ENCODE results near the gene STH.
"Not testable (repeated sequence)": the region's sequence is repeated elsewhere in the genome, so short reads cannot be mapped to it uniquely, and the experiment has no call there.

STH gene

DNA sequence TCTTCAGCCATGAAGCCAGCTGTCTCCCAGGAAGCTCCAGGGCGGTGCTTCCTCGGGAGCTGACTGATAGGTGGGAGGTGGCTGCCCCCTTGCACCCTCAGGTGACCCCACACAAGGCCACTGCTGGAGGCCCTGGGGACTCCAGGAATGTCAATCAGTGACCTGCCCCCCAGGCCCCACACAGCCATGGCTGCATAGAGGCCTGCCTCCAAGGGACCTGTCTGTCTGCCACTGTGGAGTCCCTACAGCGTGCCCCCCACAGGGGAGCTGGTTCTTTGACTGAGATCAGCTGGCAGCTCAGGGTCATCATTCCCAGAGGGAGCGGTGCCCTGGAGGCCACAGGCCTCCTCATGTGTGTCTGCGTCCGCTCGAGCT is 14.1 kb downstream of the STH start:
- DNase-seq: no peak
- Histone ChIP-seq H3K79me2 (ENCODE audit: control insufficient read depth, insufficient read depth, low read length) (no peaks in the 10 kb centered on the region), H3K36me3 (ENCODE audit: control insufficient read depth, insufficient read depth, low read length) (no peaks in the 10 kb centered on the region), H3K18ac (ENCODE audit: low read length) (no peak overlapping the region), H3K23ac (ENCODE audit: low read length) (no peak overlapping the region), H3K27me3 (ENCODE audit: insufficient read depth, low read length, poor library complexity) (no peaks in the 10 kb centered on the region), H3K4me2 (ENCODE audit: low read length) (no peak overlapping the region), H2AK5ac (ENCODE audit: low read length) (no peak overlapping the region), H3K4me3 (ENCODE audit: low read length) (no peak overlapping the region), H3K4ac (ENCODE audit: low read depth, low read length) (no peak overlapping the region), H3K79me1 (ENCODE audit: low read length) (no peaks in the 10 kb centered on the region), H3K9ac (ENCODE audit: low read length) (no peak overlapping the region), H2BK5ac (ENCODE audit: low read length) (no peak overlapping the region), H4K8ac (ENCODE audit: low read depth, low read length) (no peak overlapping the region), H3K27ac (ENCODE audit: low read depth, low read length) (no peak overlapping the region), H3K56ac (ENCODE audit: low read length) (no peak overlapping the region), H3K4me1 (ENCODE audit: control insufficient read depth, low read depth, low read length) (no peaks in the 10 kb centered on the region), H2BK15ac (replicated peaks; ENCODE audit: low read depth) (no peak overlapping the region), H2BK120ac (ENCODE audit: low read depth, low read length) (no peak overlapping the region), H4K5ac (ENCODE audit: low read length) (no peak overlapping the region)
- no CpG with 5 or more reads among the region's 7 CpGs for WGBS (ENCODE audit: extremely low coverage, insufficient coverage, low lambda C conversion rate)

DNA sequence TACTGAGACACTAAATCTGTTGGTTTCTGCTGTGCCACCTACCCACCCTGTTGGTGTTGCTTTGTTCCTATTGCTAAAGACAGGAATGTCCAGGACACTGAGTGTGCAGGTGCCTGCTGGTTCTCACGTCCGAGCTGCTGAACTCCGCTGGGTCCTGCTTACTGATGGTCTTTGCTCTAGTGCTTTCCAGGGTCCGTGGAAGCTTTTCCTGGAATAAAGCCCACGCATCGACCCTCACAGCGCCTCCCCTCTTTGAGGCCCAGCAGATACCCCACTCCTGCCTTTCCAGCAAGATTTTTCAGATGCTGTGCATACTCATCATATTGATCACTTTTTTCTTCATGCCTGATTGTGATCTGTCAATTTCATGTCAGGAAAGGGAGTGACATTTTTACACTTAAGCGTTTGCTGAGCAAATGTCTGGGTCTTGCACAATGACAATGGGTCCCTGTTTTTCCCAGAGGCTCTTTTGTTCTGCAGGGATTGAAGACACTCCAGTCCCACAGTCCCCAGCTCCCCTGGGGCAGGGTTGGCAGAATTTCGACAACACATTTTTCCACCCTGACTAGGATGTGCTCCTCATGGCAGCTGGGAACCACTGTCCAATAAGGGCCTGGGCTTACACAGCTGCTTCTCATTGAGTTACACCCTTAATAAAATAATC is 14.6 kb downstream of the STH start:
- Histone ChIP-seq H4K8ac (ENCODE audit: low read depth, low read length) (no peak overlapping the region), H3K18ac (ENCODE audit: low read length) (no peak overlapping the region), H3K4me3 (ENCODE audit: low read length) (no peak overlapping the region), H3K56ac (ENCODE audit: low read length) (no peak overlapping the region), H2BK15ac (replicated peaks; ENCODE audit: low read depth) (no peak overlapping the region), H3K4me1 (ENCODE audit: control insufficient read depth, low read depth, low read length) (no peaks in the 10 kb centered on the region), H3K27me3 (ENCODE audit: insufficient read depth, low read length, poor library complexity) (no peaks in the 10 kb centered on the region), H3K23ac (ENCODE audit: low read length) (no peak overlapping the region), H2BK5ac (ENCODE audit: low read length) (no peak overlapping the region), H3K4ac (ENCODE audit: low read depth, low read length) (no peak overlapping the region), H2AK5ac (ENCODE audit: low read length) (no peak overlapping the region), H2BK120ac (ENCODE audit: low read depth, low read length) (no peak overlapping the region), H3K79me1 (ENCODE audit: low read length) (no peaks in the 10 kb centered on the region), H3K79me2 (ENCODE audit: control insufficient read depth, insufficient read depth, low read length) (no peaks in the 10 kb centered on the region), H3K36me3 (ENCODE audit: control insufficient read depth, insufficient read depth, low read length) (no peaks in the 10 kb centered on the region), H3K9ac (ENCODE audit: low read length) (no peak overlapping the region), H3K4me2 (ENCODE audit: low read length) (no peak overlapping the region), H4K5ac (ENCODE audit: low read length) (no peak overlapping the region), H3K27ac (ENCODE audit: low read depth, low read length) (no peak overlapping the region)
- DNase-seq: no peak
- no CpG with 5 or more reads among the region's 9 CpGs for WGBS (ENCODE audit: extremely low coverage, insufficient coverage, low lambda C conversion rate)

DNA sequence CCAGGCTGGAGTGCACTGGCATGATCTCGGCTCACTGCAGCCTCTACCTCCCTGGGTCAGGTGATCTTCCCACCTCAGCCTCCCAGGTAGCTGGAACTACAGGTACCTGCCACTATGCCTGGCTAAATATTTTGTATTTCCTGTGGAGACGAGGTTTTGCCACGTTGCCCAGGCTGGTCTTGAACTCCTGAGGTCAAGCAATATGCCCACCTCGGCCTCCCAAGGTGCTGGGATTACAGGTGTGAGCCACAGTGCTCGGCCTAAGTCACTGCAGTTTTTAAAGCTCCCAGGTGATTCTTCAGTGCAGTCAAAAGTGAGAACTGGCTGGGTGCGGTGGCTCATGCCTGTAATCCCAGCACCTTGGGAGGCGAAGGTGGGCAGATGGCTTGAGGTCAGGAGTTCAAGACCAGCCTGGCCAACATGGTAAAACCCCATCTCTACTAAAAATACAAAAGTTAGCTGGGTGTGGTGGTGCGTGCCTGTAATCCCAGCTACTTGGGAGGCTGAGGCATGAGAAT is 20.4 kb downstream of the STH start:
- not testable (repeated sequence) for H3K27ac ChIP-seq (ENCODE audit: low read depth, low read length); H3K36me3 ChIP-seq (ENCODE audit: control insufficient read depth, insufficient read depth, low read length); H3K23ac ChIP-seq (ENCODE audit: low read length); H3K18ac ChIP-seq (ENCODE audit: low read length); H3K9ac ChIP-seq (ENCODE audit: low read length); H2AK5ac ChIP-seq (ENCODE audit: low read length); H4K8ac ChIP-seq (ENCODE audit: low read depth, low read length); H3K79me2 ChIP-seq (ENCODE audit: control insufficient read depth, insufficient read depth, low read length); H2BK120ac ChIP-seq (ENCODE audit: low read depth, low read length); H3K4me2 ChIP-seq (ENCODE audit: low read length); H2BK15ac ChIP-seq (replicated peaks; ENCODE audit: low read depth); H3K27me3 ChIP-seq (ENCODE audit: insufficient read depth, low read length, poor library complexity); H3K4ac ChIP-seq (ENCODE audit: low read depth, low read length); H3K4me3 ChIP-seq (ENCODE audit: low read length); H4K5ac ChIP-seq (ENCODE audit: low read length); H3K79me1 ChIP-seq (ENCODE audit: low read length); H2BK5ac ChIP-seq (ENCODE audit: low read length); DNase-seq; H3K4me1 ChIP-seq (ENCODE audit: control insufficient read depth, low read depth, low read length); H3K56ac ChIP-seq (ENCODE audit: low read length)
- no CpG with 5 or more reads among the region's 8 CpGs for WGBS (ENCODE audit: extremely low coverage, insufficient coverage, low lambda C conversion rate)

DNA sequence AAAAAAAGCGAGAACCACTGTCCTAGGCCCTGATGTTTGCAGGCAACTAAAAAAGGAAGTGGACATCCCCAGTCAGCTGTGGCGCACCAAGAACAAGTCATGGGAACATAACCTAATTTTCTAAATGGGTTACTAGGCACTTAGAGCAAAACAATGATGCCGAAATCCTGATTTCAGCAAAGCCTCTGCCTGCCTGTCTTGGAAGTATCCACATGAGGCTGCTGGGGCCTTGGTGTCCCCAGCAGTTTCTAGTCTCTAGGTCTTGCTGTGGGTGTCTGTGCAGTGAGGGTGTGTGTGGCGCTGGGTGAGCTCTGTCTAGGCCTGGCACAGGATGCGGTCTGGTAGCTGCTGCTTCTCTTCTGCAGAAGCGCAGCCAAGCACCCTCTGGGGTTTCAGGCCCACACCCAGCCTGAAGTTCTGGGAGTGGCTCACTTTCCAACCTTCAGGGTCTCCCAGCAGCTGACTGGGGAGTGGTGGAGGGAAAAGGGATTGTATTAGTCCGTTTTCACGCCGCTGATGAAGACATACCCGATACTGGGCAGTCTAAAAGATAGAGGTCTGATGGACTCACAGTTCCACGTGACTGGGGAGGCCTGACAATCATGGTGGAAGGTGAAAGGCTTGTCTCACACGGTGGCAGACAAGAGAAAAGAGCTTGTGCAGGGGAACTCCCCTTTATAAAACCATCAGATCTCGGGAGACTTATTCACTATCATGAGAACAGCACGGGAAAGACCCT is 21.1 kb downstream of the STH start:
- no CpG with 5 or more reads among the region's 14 CpGs for WGBS (ENCODE audit: extremely low coverage, insufficient coverage, low lambda C conversion rate)
- no peak overlapping the region for H3K4me3 ChIP-seq (ENCODE audit: low read length)
- no peak overlapping the region for H4K5ac ChIP-seq (ENCODE audit: low read length)

DNA sequence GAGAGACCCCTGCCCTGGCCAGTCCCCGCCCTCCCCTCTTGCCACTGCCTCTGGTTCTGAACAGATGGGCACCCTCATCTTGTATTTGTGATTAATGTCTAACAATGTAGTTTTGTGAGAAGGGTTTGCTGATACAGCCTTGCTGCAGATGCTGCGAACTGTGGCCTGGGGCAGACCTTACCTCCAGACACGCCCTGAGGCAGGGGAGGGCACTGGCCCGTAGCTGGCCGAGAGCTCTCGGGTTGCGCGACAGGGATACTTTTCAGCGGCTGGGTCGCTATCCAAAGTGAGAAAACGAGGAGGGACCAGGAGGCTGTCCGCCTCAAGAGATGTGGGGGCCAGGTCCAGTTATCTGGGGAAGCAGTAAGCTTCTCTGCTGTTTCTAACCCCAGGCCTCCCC is 21.9 kb downstream of the STH start:
- Histone ChIP-seq H4K5ac (ENCODE audit: low read length) (no peak overlapping the region), H3K4me3 (ENCODE audit: low read length) (no peak overlapping the region), H3K23ac (ENCODE audit: low read length) (no peak overlapping the region), H3K56ac (ENCODE audit: low read length) (no peak overlapping the region), H3K79me2 (ENCODE audit: control insufficient read depth, insufficient read depth, low read length) (no peaks in the 10 kb centered on the region), H3K18ac (ENCODE audit: low read length) (no peak overlapping the region), H3K4ac (ENCODE audit: low read depth, low read length) (no peak overlapping the region), H3K27me3 (ENCODE audit: insufficient read depth, low read length, poor library complexity) (no peaks in the 10 kb centered on the region), H3K4me2 (ENCODE audit: low read length) (no peak overlapping the region), H4K8ac (ENCODE audit: low read depth, low read length) (no peak overlapping the region), H3K27ac (ENCODE audit: low read depth, low read length) (no peak overlapping the region), H2AK5ac (ENCODE audit: low read length) (no peak overlapping the region), H3K4me1 (ENCODE audit: control insufficient read depth, low read depth, low read length) (no peaks in the 10 kb centered on the region), H3K79me1 (ENCODE audit: low read length) (no peaks in the 10 kb centered on the region), H2BK15ac (replicated peaks; ENCODE audit: low read depth) (no peak overlapping the region), H3K36me3 (ENCODE audit: control insufficient read depth, insufficient read depth, low read length) (no peaks in the 10 kb centered on the region), H3K9ac (ENCODE audit: low read length) (no peak overlapping the region), H2BK120ac (ENCODE audit: low read depth, low read length) (no peak overlapping the region), H2BK5ac (ENCODE audit: low read length) (no peak overlapping the region)
- DNase-seq: no peak
- whole genome bisulfite sequencing (ENCODE audit: extremely low coverage, insufficient coverage, low lambda C conversion rate): no CpG with 5 or more reads among the region's 12 CpGs

More for the DNA sequence above, 21.1 kb downstream of the STH start:
- Histone ChIP-seq H3K56ac (ENCODE audit: low read length) (no peak overlapping the region), H2BK120ac (ENCODE audit: low read depth, low read length) (no peak overlapping the region), H3K27me3 (ENCODE audit: insufficient read depth, low read length, poor library complexity) (no peaks in the 10 kb centered on the region), H3K18ac (ENCODE audit: low read length) (no peak overlapping the region), H3K9ac (ENCODE audit: low read length) (no peak overlapping the region), H2BK15ac (replicated peaks; ENCODE audit: low read depth) (no peak overlapping the region), H3K4me2 (ENCODE audit: low read length) (no peak overlapping the region), H2AK5ac (ENCODE audit: low read length) (no peak overlapping the region), H3K36me3 (ENCODE audit: control insufficient read depth, insufficient read depth, low read length) (no peaks in the 10 kb centered on the region), H3K79me1 (ENCODE audit: low read length) (no peaks in the 10 kb centered on the region), H3K23ac (ENCODE audit: low read length) (no peak overlapping the region), H3K79me2 (ENCODE audit: control insufficient read depth, insufficient read depth, low read length) (no peaks in the 10 kb centered on the region), H2BK5ac (ENCODE audit: low read length) (no peak overlapping the region), H3K4ac (ENCODE audit: low read depth, low read length) (no peak overlapping the region), H3K4me1 (ENCODE audit: control insufficient read depth, low read depth, low read length) (no peaks in the 10 kb centered on the region), H4K8ac (ENCODE audit: low read depth, low read length) (no peak overlapping the region), H3K27ac (ENCODE audit: low read depth, low read length) (no peak overlapping the region)
- DNase-seq: no peak

Measured in mesendoderm (in vitro differentiated cells).